GM18861 (cell line): ENCODE measurements around the gene TTLL8.

Experiments
- ATAC-seq: cut with Tn5 transposase; IDR thresholded peaks from one replicate; pipeline ENCODE4 v1.9.1; 2021; ENCODE audit not compliant: unreplicated experiment

The TTLL8 gene

DNA sequence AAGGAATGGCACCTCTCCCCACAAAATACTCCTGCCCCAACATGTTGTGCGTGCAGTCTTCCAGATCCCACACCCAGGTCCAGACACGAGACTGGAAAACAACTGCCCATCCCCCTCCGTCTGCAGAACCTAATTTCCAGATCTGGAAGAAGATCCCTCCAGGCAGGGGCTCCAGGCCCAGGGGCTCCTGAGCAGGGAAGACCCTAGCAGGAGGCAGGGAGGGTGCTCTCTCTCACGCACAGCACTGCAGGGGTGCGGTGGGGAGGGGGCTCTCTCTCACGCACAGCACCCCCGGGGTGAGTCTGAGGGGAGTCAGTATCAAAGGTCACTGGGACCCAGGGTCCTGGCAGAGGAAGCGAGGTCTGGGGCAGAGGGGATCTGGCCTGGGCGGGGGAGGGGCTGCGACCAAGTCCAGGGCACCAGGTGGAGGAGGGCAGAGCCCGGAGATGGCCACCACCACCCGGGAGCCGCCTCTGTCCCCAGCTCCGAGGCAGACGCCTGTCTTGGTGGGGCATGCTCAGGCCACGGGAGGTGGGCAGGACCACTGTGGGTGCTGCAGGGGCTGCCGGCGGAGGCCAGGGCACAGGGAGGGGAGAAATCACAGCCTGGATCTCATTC is 25.5 kb upstream of the TTLL8 start:
- no peak for ATAC-seq

DNA sequence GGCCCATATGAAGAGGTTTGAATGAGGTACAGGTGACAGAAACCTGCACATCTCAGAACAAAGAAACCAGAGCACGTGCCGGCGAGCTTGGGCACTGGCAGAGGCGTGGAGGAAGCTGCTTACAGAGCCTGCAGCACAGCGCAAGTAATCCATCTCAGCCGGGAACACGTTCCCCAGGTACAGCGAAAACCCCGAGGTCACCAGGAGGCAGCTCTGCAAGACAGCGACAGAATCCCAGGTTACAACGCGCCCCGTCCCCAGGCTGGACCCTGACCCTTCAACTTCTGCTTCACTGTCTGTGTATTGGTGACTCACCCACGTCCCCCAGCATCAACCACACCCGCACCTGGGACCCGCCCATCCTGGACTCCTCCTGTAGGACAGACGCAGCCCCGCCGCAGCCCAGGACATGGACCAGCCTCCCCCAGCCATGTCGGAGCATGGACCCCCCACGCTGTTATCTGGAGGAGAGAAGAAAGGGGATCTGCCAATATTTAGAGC is 24.9 kb upstream of the TTLL8 start:
- ATAC-seq, result no peak

DNA sequence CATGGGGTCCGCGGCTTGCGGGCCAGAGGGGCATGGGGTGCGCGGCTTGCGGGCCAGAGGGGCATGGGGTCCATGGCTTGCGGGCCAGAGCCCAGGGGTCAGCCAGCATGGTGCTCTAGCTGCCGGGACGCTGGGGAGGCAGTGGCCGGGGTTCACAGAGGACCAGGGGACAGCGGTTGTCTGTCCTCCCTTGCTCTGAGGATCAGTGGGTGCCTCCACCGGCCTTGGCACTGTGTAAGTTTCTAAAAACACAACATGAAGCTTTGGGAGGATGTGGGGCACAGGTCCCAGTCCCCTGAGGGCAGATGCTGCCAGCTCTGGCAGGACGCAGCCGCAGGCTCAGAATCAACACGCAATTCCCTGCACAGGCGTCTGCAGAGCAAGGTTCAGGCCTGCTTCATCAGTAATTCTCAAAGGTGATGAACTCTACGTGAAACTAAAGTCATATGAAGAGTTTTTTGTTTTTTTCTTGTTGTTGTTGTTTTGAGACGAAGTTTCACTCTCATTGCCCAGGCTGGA is 24.2 kb upstream of the TTLL8 start:
- no peak for ATAC-seq

DNA sequence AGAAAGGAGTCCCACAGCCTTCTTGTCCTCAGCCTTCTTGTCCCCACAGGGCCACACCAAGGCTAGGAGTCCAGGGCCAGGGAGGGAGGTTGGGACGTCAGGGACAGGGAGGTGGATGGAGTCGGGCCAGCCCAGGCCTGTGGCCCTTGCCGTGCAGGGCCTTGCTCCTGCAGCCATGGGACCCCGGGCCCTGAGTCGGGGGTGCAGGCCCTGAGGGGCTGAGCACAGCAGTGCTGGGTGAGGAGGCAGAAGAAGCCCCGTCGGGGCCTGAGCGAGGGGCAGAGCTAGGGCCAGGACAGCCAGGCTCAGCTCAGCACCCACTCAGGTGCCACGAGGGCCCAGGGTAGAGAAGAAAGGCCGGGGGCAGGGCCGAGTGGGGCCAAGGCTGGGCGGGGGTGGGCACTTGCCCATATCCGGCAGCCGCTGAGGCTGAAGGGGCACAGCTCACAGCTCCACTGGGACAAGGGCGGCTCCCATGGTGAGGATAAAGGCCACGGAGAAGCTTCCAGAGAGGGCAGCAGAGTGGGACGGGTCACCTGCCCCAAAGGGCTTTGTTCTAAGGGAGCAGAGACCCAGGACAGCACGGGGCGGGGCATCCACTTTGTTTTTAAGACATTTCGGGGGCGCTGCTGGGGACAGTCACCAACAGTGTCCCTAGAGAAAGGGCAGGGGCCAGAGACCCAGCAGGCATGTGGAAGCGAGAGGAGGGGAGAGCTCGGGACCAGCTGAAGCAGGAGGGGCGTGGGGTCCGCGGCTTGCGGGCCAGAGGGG is 23.5 kb upstream of the TTLL8 start:
- no peak for ATAC-seq

DNA sequence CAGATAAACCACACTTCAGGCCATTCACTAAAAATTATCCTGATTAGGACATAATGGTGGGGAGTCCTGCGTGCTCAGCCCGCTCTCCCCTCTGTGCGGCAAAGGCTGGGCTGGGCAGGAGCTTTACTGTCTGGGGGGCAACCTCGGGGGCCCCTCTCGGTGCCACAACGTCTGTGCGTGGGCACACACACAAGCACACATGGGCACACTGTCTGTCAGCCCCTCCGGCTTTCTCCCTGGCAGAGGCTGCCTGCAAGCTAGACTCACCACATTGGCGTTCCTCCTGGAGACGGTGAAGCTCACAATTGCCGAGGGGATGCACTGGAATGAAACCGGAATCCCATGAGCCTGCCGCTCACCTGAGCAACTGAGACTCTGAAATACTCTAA is 22.0 kb upstream of the TTLL8 start:
- ATAC-seq, result no peak

DNA sequence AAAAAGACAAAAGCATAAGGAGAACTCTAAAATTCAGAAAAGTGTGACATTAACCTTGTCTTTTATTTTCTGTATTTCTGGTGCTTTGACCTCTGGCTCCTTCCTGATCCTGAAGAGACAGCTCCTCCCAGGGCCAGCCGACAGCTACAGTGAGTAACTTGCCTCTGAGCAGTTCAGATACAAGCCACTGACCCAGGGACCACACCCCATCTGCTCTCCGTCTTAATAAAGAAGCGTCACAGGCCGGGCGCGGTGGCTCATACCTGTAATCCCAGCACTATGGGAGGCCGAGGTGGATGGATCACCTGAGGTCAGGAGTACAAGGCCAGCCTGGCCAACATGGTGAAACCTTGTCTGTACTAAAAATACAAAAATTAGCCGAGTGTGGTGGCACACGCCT is 20.7 kb upstream of the TTLL8 start:
- ATAC-seq, result no peak

DNA sequence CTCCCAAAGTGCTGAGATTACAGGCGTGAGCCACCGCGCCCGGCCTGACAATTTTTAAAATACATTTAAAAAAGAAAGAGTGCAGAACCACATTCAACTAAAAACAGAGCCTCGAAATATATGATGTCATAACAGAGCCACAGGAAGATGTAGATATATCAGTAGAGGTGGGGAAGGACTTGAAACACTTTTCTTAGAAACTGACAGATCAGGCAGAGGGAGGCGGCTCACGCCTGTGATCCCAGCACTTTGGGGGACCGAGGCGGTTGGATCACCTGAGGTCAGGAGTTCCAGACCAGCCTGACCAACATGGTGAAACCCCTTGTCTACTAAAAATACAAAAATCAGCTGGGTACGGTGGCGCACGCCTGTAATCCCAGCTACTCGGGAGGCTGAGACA is 20.1 kb upstream of the TTLL8 start:
- no peak for ATAC-seq

DNA sequence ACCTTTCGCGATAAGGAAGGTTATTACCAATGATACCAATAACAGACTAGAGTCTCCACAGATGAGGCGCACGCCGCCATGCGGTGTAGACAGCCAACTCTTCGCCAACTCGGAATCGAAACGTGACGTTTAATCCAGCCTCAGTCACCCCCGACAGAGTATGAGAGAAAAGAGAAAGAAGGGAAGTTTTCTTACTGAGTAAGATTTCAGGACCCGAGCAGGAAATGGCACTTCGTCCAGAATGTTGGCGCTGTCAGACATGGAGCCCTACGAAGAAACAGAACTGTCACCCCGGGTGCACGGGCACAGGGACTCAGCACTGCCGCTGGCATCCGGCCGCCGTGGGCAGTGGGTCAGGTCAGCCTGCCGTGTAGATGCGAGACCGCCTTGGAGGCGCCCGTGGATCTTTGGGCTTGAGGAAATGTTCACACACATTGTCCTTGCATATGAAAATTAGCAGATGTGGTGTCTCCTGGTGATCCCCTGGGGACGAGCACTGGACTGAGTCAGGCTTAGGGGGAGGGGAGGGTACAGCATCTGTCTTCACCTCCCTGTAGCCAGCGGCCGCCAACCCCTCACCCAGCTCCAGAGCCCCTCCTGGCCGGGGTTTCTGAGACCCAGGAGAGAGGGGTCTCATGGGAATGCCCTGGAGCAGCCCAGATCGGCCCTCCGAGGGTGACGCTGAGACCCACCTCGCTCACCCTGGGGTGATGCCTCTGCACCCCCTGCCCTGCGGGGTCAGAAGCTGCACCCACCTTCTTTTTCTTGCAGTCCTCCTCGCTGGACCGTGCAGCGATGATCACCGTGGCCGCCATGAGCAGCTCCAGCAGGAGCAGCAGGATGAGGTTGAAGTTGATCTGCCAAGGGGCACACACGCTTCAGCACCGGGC is 18.8 kb upstream of the TTLL8 start:
- ATAC-seq, result no peak

DNA sequence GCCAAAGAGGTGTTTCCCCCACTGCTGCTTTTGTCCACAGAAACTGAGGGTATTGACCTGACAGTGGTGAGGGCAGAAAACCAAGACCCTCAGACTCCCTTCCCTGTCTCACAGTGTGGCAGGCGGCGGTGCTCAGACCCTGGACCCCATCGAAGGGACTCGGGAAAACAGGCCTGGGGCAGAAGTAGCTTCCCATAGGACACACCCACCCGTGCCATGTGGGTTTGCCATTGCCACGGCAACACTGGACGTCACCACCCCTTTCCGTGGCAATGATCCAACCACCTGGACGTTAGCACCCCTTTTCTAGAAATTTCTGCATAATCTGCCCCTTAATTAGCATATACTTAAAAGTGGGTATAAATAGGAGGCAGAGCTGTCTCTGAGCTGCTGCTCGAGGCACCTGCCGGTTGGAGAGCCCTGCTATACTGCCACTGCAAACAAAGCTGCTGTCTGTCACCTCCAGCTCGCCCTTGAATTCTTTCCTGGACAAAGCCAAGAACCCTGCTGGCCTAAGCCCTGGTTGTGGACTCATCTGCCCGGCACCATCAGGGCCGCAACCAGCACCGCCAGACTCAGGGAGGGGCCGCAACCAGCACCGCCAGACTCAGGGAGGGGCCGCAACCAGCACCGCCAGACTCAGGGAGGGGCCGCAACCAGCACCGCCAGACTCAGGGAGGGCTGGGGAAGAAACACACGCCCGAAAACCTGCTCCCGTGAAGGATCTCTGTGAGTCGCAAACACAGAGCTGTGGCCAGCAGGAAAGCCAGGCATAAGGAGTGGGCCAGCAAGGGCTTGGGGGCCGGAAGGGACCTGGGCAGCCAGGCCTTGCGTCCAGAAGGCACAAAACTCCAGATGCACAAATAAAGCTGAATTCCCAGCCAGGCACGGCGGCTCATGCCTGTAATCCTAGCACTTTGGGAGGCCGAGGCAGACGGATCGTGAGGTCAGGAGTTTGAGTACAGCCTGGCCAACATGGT is 16.7 kb upstream of the TTLL8 start:
- no peak for ATAC-seq

DNA sequence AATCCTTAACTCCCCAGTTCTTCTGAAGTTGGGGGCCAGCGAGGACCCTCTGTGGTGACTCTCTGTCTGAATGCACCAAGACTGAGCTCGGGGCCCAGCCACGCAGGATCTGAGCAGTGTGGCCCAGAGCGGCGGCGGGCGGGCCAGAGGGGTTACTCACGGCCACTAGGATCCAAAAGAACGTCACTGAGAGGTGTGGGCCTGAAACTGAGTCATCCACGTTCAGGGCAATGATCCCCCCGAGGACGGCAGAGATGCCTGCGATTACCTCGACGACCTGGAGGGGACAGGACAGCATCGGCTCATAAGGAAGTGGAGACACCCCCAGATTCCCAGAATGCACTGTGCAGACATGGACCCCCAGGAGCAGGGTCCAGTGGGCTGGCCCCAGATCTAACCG is 16.0 kb upstream of the TTLL8 start:
- no peak for ATAC-seq

DNA sequence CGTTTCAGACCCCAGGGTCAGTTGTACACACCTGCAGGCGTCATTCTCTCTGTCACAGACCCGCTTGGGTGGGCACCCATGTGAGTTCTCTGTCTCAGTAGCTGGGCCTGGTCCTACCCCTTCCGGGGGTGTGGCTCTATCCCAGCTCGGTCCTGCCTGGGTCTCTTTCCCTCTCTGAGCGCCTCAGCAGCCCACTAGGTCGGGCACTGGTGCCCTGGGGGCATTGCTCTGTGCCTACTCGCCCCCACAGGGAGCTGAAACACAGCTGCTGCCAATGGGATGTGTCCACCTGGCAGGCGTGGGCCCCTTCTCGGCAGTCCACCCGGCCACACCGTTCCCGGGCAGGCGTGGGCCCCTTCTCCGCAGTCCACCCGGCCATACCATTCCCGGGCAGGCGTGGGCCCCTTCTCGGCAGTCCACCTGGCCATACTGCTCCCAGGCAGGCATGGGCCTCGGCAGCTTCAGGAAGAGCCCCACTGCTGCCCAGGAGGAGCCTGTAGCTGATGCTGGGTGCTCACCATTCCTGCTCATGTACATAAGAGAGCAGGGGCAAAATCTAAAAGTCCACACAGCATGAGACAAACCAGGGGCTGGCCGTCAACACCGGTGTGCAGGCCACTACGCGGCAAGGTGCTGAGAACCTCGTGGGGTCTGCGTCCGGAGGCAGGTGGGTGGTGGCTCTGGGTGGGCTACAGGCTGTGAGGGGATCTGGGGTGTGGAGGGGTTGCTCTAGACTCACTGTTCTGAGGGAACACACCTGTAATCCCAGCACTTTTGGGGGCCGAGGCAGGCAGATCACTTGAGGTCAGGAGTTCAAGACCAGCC is 14.8 kb upstream of the TTLL8 start:
- ATAC-seq, result no peak

DNA sequence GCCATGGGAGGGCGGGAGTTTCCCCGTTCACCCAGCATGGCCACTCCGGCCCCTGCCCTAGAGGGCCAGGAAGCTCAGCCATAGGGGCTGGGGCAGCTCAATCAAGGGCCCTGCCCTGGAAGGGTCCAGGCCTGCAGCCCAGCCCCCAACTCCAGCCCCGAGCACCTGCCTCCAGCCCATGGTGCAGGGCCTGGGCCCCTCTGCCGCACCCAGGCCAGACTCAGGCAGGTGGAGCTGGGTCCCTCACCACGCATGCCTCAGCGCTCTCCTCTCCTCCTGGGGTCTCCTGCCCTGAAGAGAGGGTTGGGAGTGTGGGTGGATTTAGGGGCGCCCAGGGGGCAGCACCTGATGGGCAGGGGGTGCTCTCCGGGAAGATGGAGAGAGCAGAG is 14.1 kb upstream of the TTLL8 start:
- ATAC-seq, result no peak

DNA sequence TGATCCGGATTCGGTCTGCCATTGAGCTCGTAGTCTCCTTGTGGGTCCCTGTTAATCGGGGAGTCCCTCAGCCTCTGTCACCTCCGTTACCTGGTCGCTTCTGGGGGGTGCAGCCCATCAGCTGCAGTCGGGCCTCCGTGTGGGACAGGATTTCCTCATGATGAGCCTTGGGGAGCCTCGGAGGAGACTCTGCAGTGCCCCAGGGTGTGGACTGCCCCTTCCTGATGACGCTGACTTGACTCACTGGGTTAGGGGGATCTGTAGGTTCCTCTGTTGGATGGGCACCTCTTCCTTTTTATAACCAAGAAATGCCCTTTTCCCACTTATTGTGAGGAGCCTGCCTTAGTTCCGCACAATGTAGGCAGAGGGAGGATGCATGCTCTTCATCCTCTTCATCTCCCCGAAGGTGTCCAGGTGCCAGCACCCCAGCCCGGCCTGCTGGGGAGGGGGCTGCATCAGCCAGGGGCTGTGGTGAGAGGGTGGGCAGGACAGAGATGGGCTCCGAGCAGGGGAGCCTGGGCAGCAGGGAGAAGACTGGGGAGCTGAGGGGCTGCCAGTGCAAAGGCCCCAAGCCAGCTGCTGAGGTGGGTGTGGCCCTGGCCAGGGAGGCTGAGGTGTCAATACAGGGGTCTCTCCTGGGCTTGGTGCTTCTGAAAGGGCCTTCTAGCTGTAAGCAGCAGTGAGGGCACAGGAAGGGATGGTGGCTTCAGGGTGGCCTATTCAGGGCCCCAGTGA is 13.5 kb upstream of the TTLL8 start:
- no peak for ATAC-seq

DNA sequence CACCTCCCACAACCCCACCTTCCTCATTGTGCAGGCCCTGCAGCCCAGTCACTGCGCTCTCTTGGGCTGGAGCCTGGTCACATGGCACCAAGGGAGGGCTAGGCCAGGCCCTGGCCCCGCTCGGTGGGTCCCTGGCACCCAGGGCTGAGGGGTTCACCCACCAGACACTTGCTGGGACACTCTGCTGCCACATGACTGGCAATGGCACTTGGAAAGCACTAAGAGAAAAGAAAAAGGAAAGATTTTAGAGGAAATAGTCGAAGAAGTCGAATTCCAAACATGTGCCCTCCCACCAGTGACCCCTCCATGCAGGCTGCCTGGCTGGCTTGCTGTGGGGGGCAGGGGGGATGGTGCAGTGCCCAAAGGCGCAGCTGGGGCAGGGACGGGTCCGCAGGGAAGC is 12.3 kb upstream of the TTLL8 start:
- no peak for ATAC-seq

DNA sequence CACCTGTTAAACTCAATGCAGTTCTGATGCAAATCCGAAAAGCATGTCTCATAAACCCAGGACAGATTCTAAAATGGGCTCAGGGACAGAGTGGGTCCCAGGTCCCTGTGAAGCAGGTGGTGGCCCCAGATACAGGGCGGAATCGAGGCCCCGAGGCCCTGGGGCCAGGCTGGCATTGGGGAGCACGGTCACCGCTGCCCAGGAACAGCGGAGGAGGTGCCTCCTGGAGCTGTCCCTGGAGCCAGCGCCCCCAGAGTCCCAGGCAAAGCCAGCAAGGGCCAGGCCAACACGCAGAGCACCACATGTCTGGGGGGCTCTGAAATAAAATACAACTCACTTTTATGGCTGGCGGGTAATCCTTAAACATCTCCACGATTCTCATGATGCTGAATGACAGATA is 10.0 kb upstream of the TTLL8 start:
- no peak for ATAC-seq

DNA sequence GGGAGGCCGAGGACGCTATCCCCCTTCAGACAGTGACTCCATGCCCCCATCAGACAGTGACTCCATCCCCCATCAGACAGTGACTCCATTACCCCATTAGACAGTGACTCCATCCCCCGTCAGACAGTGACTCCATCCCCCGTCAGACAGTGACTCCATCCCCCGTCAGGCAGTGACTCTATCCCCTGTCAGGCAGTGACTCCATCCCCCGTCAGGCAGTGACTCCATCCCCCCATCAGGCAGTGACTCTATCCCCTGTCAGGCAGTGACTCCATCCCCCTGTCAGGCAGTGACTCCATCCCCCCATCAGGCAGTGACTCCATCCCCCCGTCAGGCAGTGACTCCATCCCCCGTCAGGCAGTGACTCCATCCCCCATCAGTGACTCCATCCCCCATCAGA is 9.1 kb upstream of the TTLL8 start:
- no peak for ATAC-seq

DNA sequence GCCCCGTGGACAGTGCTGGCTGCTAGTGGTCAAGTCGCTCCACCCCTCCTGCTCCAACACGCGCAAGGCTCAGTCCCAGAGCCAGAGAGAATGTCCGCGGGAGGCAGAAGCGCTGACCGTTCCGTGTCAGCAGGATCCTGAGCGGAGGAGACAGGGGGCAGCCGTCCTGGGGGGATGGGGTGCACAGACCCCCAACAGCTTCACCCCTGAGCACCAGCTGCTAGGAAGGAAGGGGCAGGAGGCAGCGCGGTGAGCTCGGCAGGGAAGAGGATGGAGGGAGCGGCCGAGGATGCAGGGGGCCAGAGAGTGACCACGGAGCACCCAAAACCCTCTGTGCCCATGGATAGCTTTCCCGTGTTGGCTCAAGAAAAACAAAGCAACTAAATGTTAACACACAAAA is 6.4 kb upstream of the TTLL8 start:
- no peak for ATAC-seq

DNA sequence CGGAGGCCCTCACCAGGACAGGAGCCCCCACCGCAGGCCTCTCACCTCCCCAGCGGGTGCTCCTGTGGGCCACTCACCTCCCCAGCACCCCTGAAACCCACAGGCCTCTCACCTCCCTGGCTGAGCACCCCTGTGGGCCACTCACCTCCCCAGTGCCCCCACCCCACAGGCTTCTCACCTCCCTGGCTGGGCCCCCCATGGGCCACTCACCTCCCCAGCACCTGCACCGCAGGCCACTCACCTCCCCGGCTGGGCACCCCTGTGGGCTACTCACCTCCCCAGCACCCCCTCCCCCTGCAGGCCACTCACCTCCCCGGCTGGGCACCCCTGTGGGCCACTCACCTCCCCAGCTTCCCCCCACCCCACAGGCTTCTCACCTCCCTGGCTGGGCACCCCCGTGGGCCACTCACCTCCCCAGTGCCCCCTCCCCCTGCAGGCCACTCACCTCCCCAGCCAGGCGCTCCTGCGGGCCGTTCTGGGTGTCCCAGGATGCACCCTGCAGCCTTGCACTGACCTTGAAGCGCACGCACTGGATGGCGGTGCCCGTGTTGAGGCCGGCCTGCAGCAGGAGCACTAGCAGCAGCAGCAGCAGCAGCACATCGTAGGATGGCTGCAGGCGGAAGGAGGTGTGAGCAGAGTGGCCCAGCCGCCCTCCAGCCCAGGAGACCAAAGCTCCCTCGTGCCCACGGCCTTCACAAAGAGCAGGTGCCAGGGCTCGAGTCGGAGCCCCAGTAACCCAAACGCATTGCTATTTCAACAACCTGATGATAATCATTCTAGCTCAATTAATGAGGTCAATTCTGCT is 5.7 kb upstream of the TTLL8 start:
- no peak for ATAC-seq
